HL-60 (cell line): ENCODE results near the gene MAMDC2.

ENCODE experiments used
- DNase-seq, 2 experiments: peaks; one replicate each; pipeline ENCODE4 v3.0.0-alpha.2; 2010 to 2020; ENCODE audit warnings: low read depth in 1 of 2, low spot score in 1 of 2
- H3K27ac ChIP-seq: fragments of 250-450 bp; sonication (Bioruptor Pico); replicated peaks from 2 replicates; pipeline ENCODE4 v1.5.1; 2020; ENCODE audit warnings: mild to moderate bottlenecking, moderate library complexity
- H3K27me3 ChIP-seq: fragments of 250-450 bp; sonication (Bioruptor Pico); 2 replicates; pipeline ENCODE4 v1.5.1; 2021; ENCODE audit warnings: mild to moderate bottlenecking, moderate library complexity; ENCODE audit not compliant: insufficient read depth, poor library complexity, severe bottlenecking
- H3K4me3 ChIP-seq: replicated peaks from 2 replicates; pipeline ENCODE4 v1.5.1; 2011; ENCODE audit warnings: mild to moderate bottlenecking, control low read depth, low read length; ENCODE audit not compliant: insufficient read depth
- CTCF ChIP-seq: IDR thresholded peaks from one replicate; pipeline ENCODE4 v1.5.1; 2011; ENCODE audit warnings: low read length, control low read depth, inconsistent platforms; ENCODE audit not compliant: insufficient read depth
- GABPA ChIP-seq: IDR thresholded peaks from 2 replicates; pipeline ENCODE4 v1.6.1; 2012; ENCODE audit warnings: low read depth
- POLR2AphosphoS5 ChIP-seq: IDR thresholded peaks from 2 replicates; pipeline ENCODE4 v1.6.1; 2012; ENCODE audit warnings: low read depth
- REST ChIP-seq: IDR thresholded peaks from 2 replicates; pipeline ENCODE4 v1.6.1; 2012; ENCODE audit warnings: low read depth; ENCODE audit not compliant: insufficient replicate concordance
- SPI1 ChIP-seq: IDR thresholded peaks from 2 replicates; pipeline ENCODE4 v1.6.1; 2012; ENCODE audit warnings: low read depth, mild to moderate bottlenecking, borderline replicate concordance

MAMDC2 gene

GRCh38 chr9:70112981-70113380 lies 69.3 kb downstream of the MAMDC2 start:
- peaks cover 2% of the 10 kb centered on the region for H3K27me3 ChIP-seq
- H3K4me3 ChIP-seq = no peak overlapping the region
- TF ChIP-seq SPI1 (no peak), REST (no peak), CTCF (no peak), POLR2AphosphoS5 (no peak), GABPA (no peak)
- H3K27ac ChIP-seq = no peak overlapping the region
- DNase-seq = no peak

GRCh38 chr9:70113403-70114022 lies 69.9 kb downstream of the MAMDC2 start:
- Histone ChIP-seq H3K27me3 (peaks cover 2% of the 10 kb centered on the region), H3K4me3 (no peak overlapping the region), H3K27ac (no peak overlapping the region)
- DNase-seq = peak; percentile 10 to 49
- TF ChIP-seq GABPA = no peak
- TF ChIP-seq SPI1 = no peak
- TF ChIP-seq CTCF = peak; percentile 78

GRCh38 chr9:70114898-70115297 lies 71.2 kb downstream of the MAMDC2 start:
- Histone ChIP-seq H3K27ac (no peak overlapping the region), H3K4me3 (no peak overlapping the region), H3K27me3 (peaks cover 2% of the 10 kb centered on the region)
- no peak for DNase-seq
- TF ChIP-seq REST (no peak), CTCF (no peak)

- Histone ChIP-seq H3K27ac (no peak overlapping the region), H3K4me3 (no peak overlapping the region), H3K27me3 (no peaks in the 10 kb centered on the region)
- TF ChIP-seq CTCF (no peak), SPI1 (no peak), GABPA (no peak), POLR2AphosphoS5 (no peak), REST (no peak)
- DNase-seq = no peak
These were observed 74.2 kb downstream of the MAMDC2 start for GRCh38 chr9:70117835-70118319.
